K562 (cell line): ENCODE results near the gene ZSWIM4.

Source experiments
- POLR2AphosphoS2 ChIP-seq: IDR thresholded peaks from 2 replicates; pipeline ENCODE4 v1.6.1; 2012; ENCODE audit warnings: low read length, improper control_type of control experiment
- POLR2AphosphoS5 ChIP-seq: IDR thresholded peaks from 2 replicates; pipeline ENCODE4 v1.6.1; 2011; ENCODE audit warnings: mild to moderate bottlenecking, low read depth, low read length, moderate library complexity; ENCODE audit not compliant: control insufficient read depth, insufficient read depth
- RBFOX2 ChIP-seq: fragments of 200-400 bp; formaldehyde crosslinking; IDR thresholded peaks from 2 replicates; pipeline ENCODE4 v1.6.1; 2017; ENCODE audit warnings: low read depth, mild to moderate bottlenecking, low read length, moderate library complexity
- SMAD4 ChIP-seq: fragments of 250-450 bp; sonication (Bioruptor Pico); conservative IDR thresholded peaks from 2 replicates; pipeline ENCODE4 v1.8.0; 2021; ENCODE audit warnings: inconsistent platforms, mild to moderate bottlenecking, moderate library complexity
- ZNF165 ChIP-seq: fragments of 250-450 bp; sonication (Bioruptor Pico); IDR thresholded peaks from 2 replicates; pipeline ENCODE4 v1.4.0; 2020; ENCODE audit warnings: borderline replicate concordance
- TF ChIP-seq, protein P1 (sequence below), 3 experiments: IDR thresholded peaks in 2 of 3; conservative IDR thresholded peaks in 1 of 3; 2 replicates each; pipeline ENCODE4 v1.5.1; 2011 to 2012; ENCODE audit warnings: low read length in 3 of 3, mild to moderate bottlenecking in 3 of 3, control low read depth in 2 of 3, improper control_type of control experiment in 1 of 3, inconsistent platforms in 1 of 3, low read depth in 1 of 3, mixed read lengths in 1 of 3, moderate library complexity in 1 of 3; ENCODE audit not compliant: insufficient read depth in 2 of 3
- TF ChIP-seq, protein P2 (sequence below): fragments of 250-450 bp; sonication (Bioruptor Pico); IDR thresholded peaks from 2 replicates; pipeline ENCODE4 v1.9.0; 2021; ENCODE audit warnings: mild to moderate bottlenecking, inconsistent platforms
- TF ChIP-seq, protein P3 (sequence below): sonication (generic); formaldehyde crosslinking; IDR thresholded peaks from 2 replicates; pipeline ENCODE4 v1.8.1; 2023; ENCODE audit warnings: mild to moderate bottlenecking, missing genetic modification reagents
- TF ChIP-seq, protein P4 (sequence below): sonication (generic); formaldehyde crosslinking; IDR thresholded peaks from 2 replicates; pipeline ENCODE4 v1.8.0; 2023; ENCODE audit warnings: mild to moderate bottlenecking, missing genetic modification reagents

DNA sequence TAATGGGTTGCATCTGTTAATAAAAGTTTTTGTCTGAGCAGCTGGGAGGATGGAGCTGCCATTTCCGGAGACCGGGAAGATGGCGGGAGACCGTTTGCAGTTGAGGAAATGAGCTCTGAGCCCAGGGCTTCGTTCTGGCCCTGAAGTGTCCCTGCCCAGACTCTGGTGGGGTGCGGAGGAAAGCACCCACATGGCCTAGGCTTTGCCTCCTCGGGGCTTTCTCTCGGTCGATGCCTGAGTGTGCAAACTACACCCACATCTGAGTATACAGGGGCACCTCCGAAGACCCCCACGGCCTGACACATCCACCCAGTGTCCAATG, 66.1 kb downstream of the ZSWIM4 start:
- TF ChIP-seq, protein P1, sequence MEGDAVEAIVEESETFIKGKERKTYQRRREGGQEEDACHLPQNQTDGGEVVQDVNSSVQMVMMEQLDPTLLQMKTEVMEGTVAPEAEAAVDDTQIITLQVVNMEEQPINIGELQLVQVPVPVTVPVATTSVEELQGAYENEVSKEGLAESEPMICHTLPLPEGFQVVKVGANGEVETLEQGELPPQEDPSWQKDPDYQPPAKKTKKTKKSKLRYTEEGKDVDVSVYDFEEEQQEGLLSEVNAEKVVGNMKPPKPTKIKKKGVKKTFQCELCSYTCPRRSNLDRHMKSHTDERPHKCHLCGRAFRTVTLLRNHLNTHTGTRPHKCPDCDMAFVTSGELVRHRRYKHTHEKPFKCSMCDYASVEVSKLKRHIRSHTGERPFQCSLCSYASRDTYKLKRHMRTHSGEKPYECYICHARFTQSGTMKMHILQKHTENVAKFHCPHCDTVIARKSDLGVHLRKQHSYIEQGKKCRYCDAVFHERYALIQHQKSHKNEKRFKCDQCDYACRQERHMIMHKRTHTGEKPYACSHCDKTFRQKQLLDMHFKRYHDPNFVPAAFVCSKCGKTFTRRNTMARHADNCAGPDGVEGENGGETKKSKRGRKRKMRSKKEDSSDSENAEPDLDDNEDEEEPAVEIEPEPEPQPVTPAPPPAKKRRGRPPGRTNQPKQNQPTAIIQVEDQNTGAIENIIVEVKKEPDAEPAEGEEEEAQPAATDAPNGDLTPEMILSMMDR (IDR thresholded peaks at IDR 0.05 in 2 of 3, conservative IDR thresholded peaks at IDR 0.05 in 1 of 3; ENCODE audit: insufficient read depth in 2 of 3, low read depth in 1 of 3, low read length in 3 of 3) = no peak
- TF ChIP-seq POLR2AphosphoS2 = no peak
- no peak for TF ChIP-seq SMAD4 (CRISPR knock-in tag)
- TF ChIP-seq POLR2AphosphoS5 = no peak
- TF ChIP-seq, protein P2, sequence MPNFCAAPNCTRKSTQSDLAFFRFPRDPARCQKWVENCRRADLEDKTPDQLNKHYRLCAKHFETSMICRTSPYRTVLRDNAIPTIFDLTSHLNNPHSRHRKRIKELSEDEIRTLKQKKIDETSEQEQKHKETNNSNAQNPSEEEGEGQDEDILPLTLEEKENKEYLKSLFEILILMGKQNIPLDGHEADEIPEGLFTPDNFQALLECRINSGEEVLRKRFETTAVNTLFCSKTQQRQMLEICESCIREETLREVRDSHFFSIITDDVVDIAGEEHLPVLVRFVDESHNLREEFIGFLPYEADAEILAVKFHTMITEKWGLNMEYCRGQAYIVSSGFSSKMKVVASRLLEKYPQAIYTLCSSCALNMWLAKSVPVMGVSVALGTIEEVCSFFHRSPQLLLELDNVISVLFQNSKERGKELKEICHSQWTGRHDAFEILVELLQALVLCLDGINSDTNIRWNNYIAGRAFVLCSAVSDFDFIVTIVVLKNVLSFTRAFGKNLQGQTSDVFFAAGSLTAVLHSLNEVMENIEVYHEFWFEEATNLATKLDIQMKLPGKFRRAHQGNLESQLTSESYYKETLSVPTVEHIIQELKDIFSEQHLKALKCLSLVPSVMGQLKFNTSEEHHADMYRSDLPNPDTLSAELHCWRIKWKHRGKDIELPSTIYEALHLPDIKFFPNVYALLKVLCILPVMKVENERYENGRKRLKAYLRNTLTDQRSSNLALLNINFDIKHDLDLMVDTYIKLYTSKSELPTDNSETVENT (CRISPR knock-in tag) = no peak
- TF ChIP-seq, protein P3, sequence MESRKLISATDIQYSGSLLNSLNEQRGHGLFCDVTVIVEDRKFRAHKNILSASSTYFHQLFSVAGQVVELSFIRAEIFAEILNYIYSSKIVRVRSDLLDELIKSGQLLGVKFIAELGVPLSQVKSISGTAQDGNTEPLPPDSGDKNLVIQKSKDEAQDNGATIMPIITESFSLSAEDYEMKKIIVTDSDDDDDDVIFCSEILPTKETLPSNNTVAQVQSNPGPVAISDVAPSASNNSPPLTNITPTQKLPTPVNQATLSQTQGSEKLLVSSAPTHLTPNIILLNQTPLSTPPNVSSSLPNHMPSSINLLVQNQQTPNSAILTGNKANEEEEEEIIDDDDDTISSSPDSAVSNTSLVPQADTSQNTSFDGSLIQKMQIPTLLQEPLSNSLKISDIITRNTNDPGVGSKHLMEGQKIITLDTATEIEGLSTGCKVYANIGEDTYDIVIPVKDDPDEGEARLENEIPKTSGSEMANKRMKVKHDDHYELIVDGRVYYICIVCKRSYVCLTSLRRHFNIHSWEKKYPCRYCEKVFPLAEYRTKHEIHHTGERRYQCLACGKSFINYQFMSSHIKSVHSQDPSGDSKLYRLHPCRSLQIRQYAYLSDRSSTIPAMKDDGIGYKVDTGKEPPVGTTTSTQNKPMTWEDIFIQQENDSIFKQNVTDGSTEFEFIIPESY = no peak; the same call in 1 of the 2 replicates
- no peak for TF ChIP-seq RBFOX2
- no peak for TF ChIP-seq ZNF165 (CRISPR knock-in tag)
- TF ChIP-seq, protein P4, sequence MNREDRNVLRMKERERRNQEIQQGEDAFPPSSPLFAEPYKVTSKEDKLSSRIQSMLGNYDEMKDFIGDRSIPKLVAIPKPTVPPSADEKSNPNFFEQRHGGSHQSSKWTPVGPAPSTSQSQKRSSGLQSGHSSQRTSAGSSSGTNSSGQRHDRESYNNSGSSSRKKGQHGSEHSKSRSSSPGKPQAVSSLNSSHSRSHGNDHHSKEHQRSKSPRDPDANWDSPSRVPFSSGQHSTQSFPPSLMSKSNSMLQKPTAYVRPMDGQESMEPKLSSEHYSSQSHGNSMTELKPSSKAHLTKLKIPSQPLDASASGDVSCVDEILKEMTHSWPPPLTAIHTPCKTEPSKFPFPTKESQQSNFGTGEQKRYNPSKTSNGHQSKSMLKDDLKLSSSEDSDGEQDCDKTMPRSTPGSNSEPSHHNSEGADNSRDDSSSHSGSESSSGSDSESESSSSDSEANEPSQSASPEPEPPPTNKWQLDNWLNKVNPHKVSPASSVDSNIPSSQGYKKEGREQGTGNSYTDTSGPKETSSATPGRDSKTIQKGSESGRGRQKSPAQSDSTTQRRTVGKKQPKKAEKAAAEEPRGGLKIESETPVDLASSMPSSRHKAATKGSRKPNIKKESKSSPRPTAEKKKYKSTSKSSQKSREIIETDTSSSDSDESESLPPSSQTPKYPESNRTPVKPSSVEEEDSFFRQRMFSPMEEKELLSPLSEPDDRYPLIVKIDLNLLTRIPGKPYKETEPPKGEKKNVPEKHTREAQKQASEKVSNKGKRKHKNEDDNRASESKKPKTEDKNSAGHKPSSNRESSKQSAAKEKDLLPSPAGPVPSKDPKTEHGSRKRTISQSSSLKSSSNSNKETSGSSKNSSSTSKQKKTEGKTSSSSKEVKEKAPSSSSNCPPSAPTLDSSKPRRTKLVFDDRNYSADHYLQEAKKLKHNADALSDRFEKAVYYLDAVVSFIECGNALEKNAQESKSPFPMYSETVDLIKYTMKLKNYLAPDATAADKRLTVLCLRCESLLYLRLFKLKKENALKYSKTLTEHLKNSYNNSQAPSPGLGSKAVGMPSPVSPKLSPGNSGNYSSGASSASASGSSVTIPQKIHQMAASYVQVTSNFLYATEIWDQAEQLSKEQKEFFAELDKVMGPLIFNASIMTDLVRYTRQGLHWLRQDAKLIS (CRISPR knock-in tag) = no peak
